ENCODE measurements around the gene S100Z.

The S100Z gene

DNA sequence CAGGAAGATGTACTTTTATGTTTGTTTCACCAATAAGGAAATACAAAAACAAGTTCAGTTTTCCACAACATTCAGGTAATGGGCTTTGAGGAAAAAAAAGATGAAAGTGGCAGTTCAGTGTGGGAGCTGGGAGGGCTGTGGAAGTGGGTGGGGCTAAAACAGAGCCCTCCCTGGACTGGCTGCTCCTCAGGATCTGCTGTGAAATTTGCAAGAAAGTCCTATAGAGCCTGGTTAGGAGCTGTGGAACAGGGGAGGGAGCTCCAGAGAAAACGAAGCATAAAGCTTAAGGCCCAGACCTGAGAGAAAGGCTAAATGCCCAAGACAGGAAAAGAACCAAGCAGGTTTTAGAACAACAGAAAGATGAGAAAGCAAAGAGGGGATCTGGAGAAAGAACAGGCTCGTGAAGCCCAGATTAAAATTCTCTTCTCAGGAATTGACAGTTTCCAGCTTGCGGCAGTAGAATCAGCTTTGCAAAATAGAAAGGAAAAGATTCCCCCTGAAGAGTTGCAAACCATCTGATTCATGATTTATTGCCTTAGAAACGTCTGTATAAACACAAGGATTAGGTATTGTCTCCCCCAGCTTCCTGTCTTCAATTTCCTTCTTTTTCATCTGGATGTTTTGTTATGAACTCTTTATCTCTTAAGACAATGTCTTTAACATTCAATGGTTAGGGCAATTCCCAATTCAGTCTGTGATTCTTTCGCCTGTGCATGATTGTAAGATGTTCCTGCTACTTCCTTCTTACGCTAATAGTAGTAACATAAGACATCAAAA lies 76.7 kb downstream of the S100Z start:
- no peak overlapping the region for H3K4me3 ChIP-seq (replicated peaks; ENCODE audit: insufficient read depth, low read length)
- DNase-seq (ENCODE audit: low read depth in 1 of 2, low spot score in 1 of 2): no peak
- TF ChIP-seq, protein P1, sequence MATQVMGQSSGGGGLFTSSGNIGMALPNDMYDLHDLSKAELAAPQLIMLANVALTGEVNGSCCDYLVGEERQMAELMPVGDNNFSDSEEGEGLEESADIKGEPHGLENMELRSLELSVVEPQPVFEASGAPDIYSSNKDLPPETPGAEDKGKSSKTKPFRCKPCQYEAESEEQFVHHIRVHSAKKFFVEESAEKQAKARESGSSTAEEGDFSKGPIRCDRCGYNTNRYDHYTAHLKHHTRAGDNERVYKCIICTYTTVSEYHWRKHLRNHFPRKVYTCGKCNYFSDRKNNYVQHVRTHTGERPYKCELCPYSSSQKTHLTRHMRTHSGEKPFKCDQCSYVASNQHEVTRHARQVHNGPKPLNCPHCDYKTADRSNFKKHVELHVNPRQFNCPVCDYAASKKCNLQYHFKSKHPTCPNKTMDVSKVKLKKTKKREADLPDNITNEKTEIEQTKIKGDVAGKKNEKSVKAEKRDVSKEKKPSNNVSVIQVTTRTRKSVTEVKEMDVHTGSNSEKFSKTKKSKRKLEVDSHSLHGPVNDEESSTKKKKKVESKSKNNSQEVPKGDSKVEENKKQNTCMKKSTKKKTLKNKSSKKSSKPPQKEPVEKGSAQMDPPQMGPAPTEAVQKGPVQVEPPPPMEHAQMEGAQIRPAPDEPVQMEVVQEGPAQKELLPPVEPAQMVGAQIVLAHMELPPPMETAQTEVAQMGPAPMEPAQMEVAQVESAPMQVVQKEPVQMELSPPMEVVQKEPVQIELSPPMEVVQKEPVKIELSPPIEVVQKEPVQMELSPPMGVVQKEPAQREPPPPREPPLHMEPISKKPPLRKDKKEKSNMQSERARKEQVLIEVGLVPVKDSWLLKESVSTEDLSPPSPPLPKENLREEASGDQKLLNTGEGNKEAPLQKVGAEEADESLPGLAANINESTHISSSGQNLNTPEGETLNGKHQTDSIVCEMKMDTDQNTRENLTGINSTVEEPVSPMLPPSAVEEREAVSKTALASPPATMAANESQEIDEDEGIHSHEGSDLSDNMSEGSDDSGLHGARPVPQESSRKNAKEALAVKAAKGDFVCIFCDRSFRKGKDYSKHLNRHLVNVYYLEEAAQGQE (IDR thresholded peaks at IDR 0.05; ENCODE audit: insufficient replicate concordance, low read depth): no peak
- TF ChIP-seq, protein P2, sequence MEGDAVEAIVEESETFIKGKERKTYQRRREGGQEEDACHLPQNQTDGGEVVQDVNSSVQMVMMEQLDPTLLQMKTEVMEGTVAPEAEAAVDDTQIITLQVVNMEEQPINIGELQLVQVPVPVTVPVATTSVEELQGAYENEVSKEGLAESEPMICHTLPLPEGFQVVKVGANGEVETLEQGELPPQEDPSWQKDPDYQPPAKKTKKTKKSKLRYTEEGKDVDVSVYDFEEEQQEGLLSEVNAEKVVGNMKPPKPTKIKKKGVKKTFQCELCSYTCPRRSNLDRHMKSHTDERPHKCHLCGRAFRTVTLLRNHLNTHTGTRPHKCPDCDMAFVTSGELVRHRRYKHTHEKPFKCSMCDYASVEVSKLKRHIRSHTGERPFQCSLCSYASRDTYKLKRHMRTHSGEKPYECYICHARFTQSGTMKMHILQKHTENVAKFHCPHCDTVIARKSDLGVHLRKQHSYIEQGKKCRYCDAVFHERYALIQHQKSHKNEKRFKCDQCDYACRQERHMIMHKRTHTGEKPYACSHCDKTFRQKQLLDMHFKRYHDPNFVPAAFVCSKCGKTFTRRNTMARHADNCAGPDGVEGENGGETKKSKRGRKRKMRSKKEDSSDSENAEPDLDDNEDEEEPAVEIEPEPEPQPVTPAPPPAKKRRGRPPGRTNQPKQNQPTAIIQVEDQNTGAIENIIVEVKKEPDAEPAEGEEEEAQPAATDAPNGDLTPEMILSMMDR (IDR thresholded peaks at IDR 0.05; ENCODE audit: insufficient read depth, low read length): no peak
- no peak for TF ChIP-seq SPI1 (IDR thresholded peaks at IDR 0.05; ENCODE audit: borderline replicate concordance, low read depth)
- no peak for TF ChIP-seq GABPA (IDR thresholded peaks at IDR 0.05; ENCODE audit: low read depth)
- TF ChIP-seq POLR2AphosphoS5 (IDR thresholded peaks at IDR 0.05; ENCODE audit: low read depth): no peak
- H3K27me3 ChIP-seq (ENCODE audit: insufficient read depth, poor library complexity, severe bottlenecking): no peaks in the 10 kb centered on the region
- H3K27ac ChIP-seq (replicated peaks): no peak overlapping the region

DNA sequence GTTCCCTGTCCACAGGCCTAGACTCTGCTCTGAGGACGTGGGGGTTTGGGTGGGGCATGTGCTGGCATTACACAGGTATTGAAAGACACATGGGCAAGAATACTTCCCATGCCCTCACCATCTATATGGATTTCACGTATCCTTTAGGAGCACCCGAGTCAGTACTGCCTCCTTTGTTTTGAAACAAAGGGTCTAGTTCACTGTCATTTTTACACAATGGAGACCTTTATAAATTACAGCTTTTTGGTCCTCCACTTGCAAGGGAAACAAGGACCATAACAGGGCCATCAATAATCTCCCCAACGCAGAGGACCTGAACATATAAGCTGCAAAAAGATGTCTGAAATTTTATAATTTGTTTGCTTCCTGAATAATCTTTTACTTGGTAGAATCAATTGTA lies 78.1 kb downstream of the S100Z start:
- no peak overlapping the region for H3K4me3 ChIP-seq (replicated peaks; ENCODE audit: insufficient read depth, low read length)
- H3K27me3 ChIP-seq (ENCODE audit: insufficient read depth, poor library complexity, severe bottlenecking): no peaks in the 10 kb centered on the region

DNA sequence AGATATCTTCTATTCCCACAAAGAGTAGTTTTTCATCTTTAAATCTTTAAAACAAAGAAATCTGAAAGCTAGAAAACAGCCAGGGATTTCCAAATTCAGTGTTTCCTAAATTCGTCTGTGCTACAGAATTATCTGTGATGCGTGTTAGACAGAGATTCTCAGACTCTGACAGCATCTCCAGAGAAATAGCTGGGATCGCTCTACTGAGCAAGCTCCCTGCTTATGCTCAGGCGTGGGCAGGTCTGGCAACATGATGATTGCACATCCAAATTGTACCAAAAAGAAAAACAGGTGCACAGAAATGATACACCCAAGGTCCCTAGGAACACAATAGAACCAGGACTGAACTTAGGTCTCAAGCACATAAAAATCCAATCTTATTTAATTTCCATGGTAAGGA lies 80.3 kb downstream of the S100Z start:
- TF ChIP-seq, protein P2 (IDR thresholded peaks at IDR 0.05; ENCODE audit: insufficient read depth, low read length): no peak
- no peak for TF ChIP-seq SPI1 (IDR thresholded peaks at IDR 0.05; ENCODE audit: borderline replicate concordance, low read depth)
- TF ChIP-seq GABPA (IDR thresholded peaks at IDR 0.05; ENCODE audit: low read depth): no peak
- TF ChIP-seq POLR2AphosphoS5 (IDR thresholded peaks at IDR 0.05; ENCODE audit: low read depth): no peak
- TF ChIP-seq, protein P1 (IDR thresholded peaks at IDR 0.05; ENCODE audit: insufficient replicate concordance, low read depth): no peak
- H3K27ac ChIP-seq (replicated peaks): no peak overlapping the region
- H3K4me3 ChIP-seq (replicated peaks; ENCODE audit: insufficient read depth, low read length): no peak overlapping the region
- H3K27me3 ChIP-seq (ENCODE audit: insufficient read depth, poor library complexity, severe bottlenecking): no peaks in the 10 kb centered on the region
- no peak for DNase-seq (ENCODE audit: low read depth in 1 of 2, low spot score in 1 of 2)

More for the DNA sequence above, 78.1 kb downstream of the S100Z start:
- TF ChIP-seq SPI1 (IDR thresholded peaks at IDR 0.05; ENCODE audit: borderline replicate concordance, low read depth) (no peak), GABPA (IDR thresholded peaks at IDR 0.05; ENCODE audit: low read depth) (no peak)
- TF ChIP-seq, protein P1 (IDR thresholded peaks at IDR 0.05; ENCODE audit: insufficient replicate concordance, low read depth): no peak
- TF ChIP-seq, protein P2 (IDR thresholded peaks at IDR 0.05; ENCODE audit: insufficient read depth, low read length): no peak
- DNase-seq (ENCODE audit: low read depth in 1 of 2, low spot score in 1 of 2): no peak
- H3K27ac ChIP-seq (replicated peaks): no peak overlapping the region

All from HL-60 (cell line).